IMR-90 (cell line): Measurements from ENCODE around the gene PSPC1. TPM values are rescaled to one million over a fixed set of nuclear protein-coding genes. Genes with fewer than 3 reads are reported as not detected.
"Not testable (repeated sequence)": the region's sequence is repeated elsewhere in the genome, so short reads cannot be mapped to it uniquely, and the experiment has no call there.

ENCODE experiments used
- ATAC-seq: fragments of 200-7000 bp; cut with Tn5 transposase; 2 replicates; pipeline ENCODE4 v1.9.1; 2020; ENCODE audit warnings: low read depth, mild to moderate bottlenecking, moderate library complexity
- BruUV-seq: library from RNA; stranded (reverse); fragments of 400-500 nt; replicated peaks from 2 replicates; lab custom pipeline; 2021; lab: Mats Ljungman, UMichigan
- CTCF ChIA-PET: fragments of 300-600 bp; formaldehyde crosslinking; extraction: SDS; loops from one replicate; lab custom pipeline; 2021; ENCODE audit warnings: antibody characterized with exemption; lab: Yijun Ruan, JAX
- POLR2A ChIA-PET: fragments of 300-600 bp; sonication (Branson Sonifier 250); formaldehyde crosslinking; loops from one replicate; lab custom pipeline; 2022; ENCODE audit warnings: antibody characterized with exemption; ENCODE audit not compliant: unreplicated experiment; lab: Charles Lee
- DNase-seq: peaks from one replicate; pipeline ENCODE4 v3.0.0; 2013
- H2AFZ ChIP-seq: replicated peaks from 2 replicates; pipeline ENCODE3; 2013; ENCODE audit warnings: low read length, mild to moderate bottlenecking; ENCODE audit not compliant: poor library complexity
- H2AK5ac ChIP-seq: 2 replicates; pipeline ENCODE4 v1.6.1; 2013; ENCODE audit warnings: low read depth, low read length, inconsistent platforms
- H2AK9ac ChIP-seq: replicated peaks from 2 replicates; pipeline ENCODE3; 2013; ENCODE audit warnings: mild to moderate bottlenecking, low read depth, low read length, moderate library complexity; ENCODE audit not compliant: poor library complexity
- H2BK120ac ChIP-seq: 2 replicates; pipeline ENCODE4 v1.6.1; 2013; ENCODE audit warnings: low read depth, low read length, inconsistent platforms
- H2BK15ac ChIP-seq: 3 replicates; pipeline ENCODE4 v1.6.1; 2013; ENCODE audit warnings: low read depth, low read length, inconsistent platforms
- H2BK20ac ChIP-seq: 2 replicates; pipeline ENCODE4 v1.6.1; 2013; ENCODE audit warnings: low read depth, mild to moderate bottlenecking, inconsistent platforms, low read length, moderate library complexity
- H2BK5ac ChIP-seq: 2 replicates; pipeline ENCODE4 v1.6.1; 2013; ENCODE audit warnings: mild to moderate bottlenecking, low read depth, low read length, inconsistent platforms; ENCODE audit not compliant: poor library complexity, severe bottlenecking
- H3K14ac ChIP-seq: replicated peaks from 2 replicates; pipeline ENCODE4 v1.6.1; 2013; ENCODE audit warnings: low read depth, low read length, inconsistent platforms
- H3K18ac ChIP-seq: 2 replicates; pipeline ENCODE4 v1.6.1; 2013; ENCODE audit warnings: low read depth, low read length, control low read depth
- H3K23ac ChIP-seq: 2 replicates; pipeline ENCODE4 v1.6.1; 2013; ENCODE audit warnings: low read depth, low read length, inconsistent platforms
- H3K27ac ChIP-seq: 2 replicates; pipeline ENCODE4 v1.5.1; 2013; ENCODE audit warnings: mild to moderate bottlenecking, control low read depth, low read length; ENCODE audit not compliant: insufficient read depth
- H3K27me3 ChIP-seq: 2 replicates; pipeline ENCODE4 v1.6.1; 2013; ENCODE audit warnings: low read length; ENCODE audit not compliant: control insufficient read depth, insufficient read depth
- H3K36me3 ChIP-seq: 2 replicates; pipeline ENCODE4 v1.6.1; 2013; ENCODE audit warnings: low read length, mixed read lengths; ENCODE audit not compliant: control insufficient read depth, insufficient read depth
- H3K4ac ChIP-seq: 2 replicates; pipeline ENCODE4 v1.6.1; 2013; ENCODE audit warnings: low read depth, low read length, inconsistent platforms
- H3K4me1 ChIP-seq: 2 replicates; pipeline ENCODE4 v1.6.1; 2013; ENCODE audit warnings: low read length, mixed read lengths; ENCODE audit not compliant: control insufficient read depth, insufficient read depth
- H3K4me2 ChIP-seq: 2 replicates; pipeline ENCODE4 v1.6.1; 2013; ENCODE audit warnings: low read depth, mild to moderate bottlenecking, control low read depth, low read length, moderate library complexity
- H3K4me3 ChIP-seq: 2 replicates; pipeline ENCODE4 v1.5.1; 2013; ENCODE audit warnings: low read depth, mild to moderate bottlenecking, control low read depth, low read length, moderate library complexity; ENCODE audit not compliant: insufficient read depth
- H3K56ac ChIP-seq: 2 replicates; pipeline ENCODE4 v1.6.1; 2013; ENCODE audit warnings: low read length, inconsistent platforms; ENCODE audit not compliant: insufficient read depth; ENCODE audit errors: extremely low read depth
- H3K79me1 ChIP-seq, 2 experiments: 2 replicates each; pipeline ENCODE4 v1.6.1; 2013; ENCODE audit warnings: low read length in 2 of 2, inconsistent platforms in 1 of 2, low read depth in 1 of 2
- H3K9ac ChIP-seq: 2 replicates; pipeline ENCODE4 v1.6.1; 2013; ENCODE audit warnings: low read depth, low read length, control low read depth
- H3K9me1 ChIP-seq: 2 replicates; pipeline ENCODE4 v1.6.1; 2013; ENCODE audit warnings: low read length, inconsistent platforms; ENCODE audit not compliant: insufficient read depth
- H3K9me3 ChIP-seq: 2 replicates; pipeline ENCODE4 v1.6.1; 2013; ENCODE audit warnings: low read length; ENCODE audit not compliant: control insufficient read depth, insufficient read depth
- H4K20me1 ChIP-seq: 2 replicates; pipeline ENCODE4 v1.6.1; 2013; ENCODE audit warnings: low read length, inconsistent platforms; ENCODE audit not compliant: insufficient read depth
- H4K5ac ChIP-seq: 2 replicates; pipeline ENCODE4 v1.6.1; 2013; ENCODE audit warnings: mild to moderate bottlenecking, low read depth, low read length, control low read depth
- H4K8ac ChIP-seq, 2 experiments: 2 replicates each; pipeline ENCODE4 v1.6.1; 2013; ENCODE audit warnings: low read depth in 2 of 2, low read length in 2 of 2, control low read depth in 1 of 2, inconsistent platforms in 1 of 2
- H4K91ac ChIP-seq: 2 replicates; pipeline ENCODE4 v1.6.1; 2013; ENCODE audit warnings: low read depth, low read length, inconsistent platforms; ENCODE audit not compliant: insufficient read depth
- FOS ChIP-seq: fragments of 150-350 bp; IDR thresholded peaks from 2 replicates; pipeline ENCODE4 v1.6.1; 2016; ENCODE audit warnings: low read depth, low read length
- WGBS, 2 experiments: methylation state at CpG; one replicate each; pipeline versions ENCODE4 v1.1.5 to v1.1.7; 2013; ENCODE audit warnings: missing lambda C conversion rate in 2 of 2; ENCODE audit not compliant: insufficient read length in 1 of 2; ENCODE audit errors: extremely low coverage in 2 of 2; 5-methylcytosine and 5-hydroxymethylcytosine counted together
- dilution Hi-C: fragments of 300-500 bp; cut with HindIII; formaldehyde crosslinking; loops from one replicate; pipeline ENCODE4 v1.14.3; 2018; ENCODE audit warnings: low sequenced_read_pairs; ENCODE audit not compliant: unreplicated experiment
- in situ Hi-C: fragments of 300-500 bp; cut with MboI; formaldehyde crosslinking; loops from 3 replicates; pipeline ENCODE4 v1.14.3; 2019; ENCODE audit warnings: low sequenced_read_pairs, inconsistent platforms, mixed read lengths
- intact Hi-C: fragments of 100-400 bp; cut with micrococcal nuclease; formaldehyde crosslinking; loops from 2 replicates; pipeline ENCODE4 v1.10.0; 2022
- polyA plus RNA-seq, 3 experiments: library from polyadenylated mRNA; depleted of rRNA; stranded (reverse); fragments of >200 nt; gene quantifications; 2 replicates each; pipeline ENCODE4 v1.2.3, GENCODE V29; 2012; ENCODE audit warnings: low replicate concordance in 1 of 3
- total RNA-seq: library from RNA; depleted of rRNA; stranded (reverse); fragments of >200 nt; gene quantifications from 2 replicates; pipeline ENCODE4 v1.2.3, GENCODE V29; 2012

The PSPC1 gene
- total and polyA plus RNA-seq, 2 of the 4 experiments (the other 2 are of a cell fraction) = 38.3 to 39.8 TPM

DNA sequence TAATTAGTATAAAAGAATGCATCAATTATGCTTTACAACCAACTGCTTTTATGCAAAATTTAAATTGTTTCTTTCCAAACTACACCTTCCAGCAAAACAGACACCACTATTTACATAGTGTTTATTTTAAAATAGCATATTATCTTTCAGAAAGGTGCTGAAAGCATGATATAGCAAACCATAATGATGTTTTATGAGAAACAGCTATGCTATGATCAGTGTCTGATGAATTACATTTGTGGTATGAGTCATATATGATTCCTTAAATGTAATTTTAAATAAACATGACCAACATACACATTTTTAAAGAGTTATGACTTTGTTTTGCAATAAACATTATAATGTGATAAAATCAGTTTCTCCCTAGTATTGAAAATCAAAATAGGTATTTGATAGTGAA, 81.1 kb downstream of the PSPC1 start:
- H2BK20ac ChIP-seq, H3K36me3 ChIP-seq, H4K20me1 ChIP-seq, H3K4me3 ChIP-seq, H3K4me2 ChIP-seq, H3K9ac ChIP-seq, H2AK9ac ChIP-seq, H3K56ac ChIP-seq, H3K18ac ChIP-seq, H3K23ac ChIP-seq, H3K4me1 ChIP-seq, H4K8ac ChIP-seq, H2BK5ac ChIP-seq, H3K4ac ChIP-seq, H2AFZ ChIP-seq, dilution Hi-C loops, CTCF ChIA-PET, BruUV-seq, H2AK5ac ChIP-seq, H4K91ac ChIP-seq, POLR2A ChIA-PET, H3K14ac ChIP-seq, H3K79me1 ChIP-seq, DNase-seq, H3K9me3 ChIP-seq, H4K5ac ChIP-seq, H2BK120ac ChIP-seq, H2BK15ac ChIP-seq, H3K27ac ChIP-seq, H3K27me3 ChIP-seq, H3K9me1 ChIP-seq: not testable (repeated sequence)
- in situ Hi-C loops (loop anchor here (10.0 kb wide), 1 partner anchor 497 kb away; no protein-coding TSS in a partner anchor), intact Hi-C loops (loop anchor here (10.0 kb wide), 1 partner anchor 253 kb away; the partner anchor contains the start of gene ZMYM2)
- ATAC-seq = peak; percentile 58
- TF ChIP-seq FOS = peak; percentile 19; the same call in 1 of the 2 replicates

- BruUV-seq, H4K5ac ChIP-seq, H3K27me3 ChIP-seq, H2BK20ac ChIP-seq, H2BK5ac ChIP-seq, H4K20me1 ChIP-seq, H4K91ac ChIP-seq, H2AFZ ChIP-seq, H3K4me1 ChIP-seq, dilution Hi-C loops, H3K9me3 ChIP-seq, H3K9ac ChIP-seq, H2BK120ac ChIP-seq, H2AK9ac ChIP-seq, H3K14ac ChIP-seq, H3K4ac ChIP-seq, H3K18ac ChIP-seq, H3K4me3 ChIP-seq, H4K8ac ChIP-seq, H3K4me2 ChIP-seq, CTCF ChIA-PET, H2AK5ac ChIP-seq, DNase-seq, H3K27ac ChIP-seq, H3K36me3 ChIP-seq, H3K56ac ChIP-seq, POLR2A ChIA-PET, H3K23ac ChIP-seq, H2BK15ac ChIP-seq, ATAC-seq, H3K9me1 ChIP-seq: not testable (repeated sequence)
- WGBS, 2 experiments = no CpG with 5 or more reads among the region's 5 CpGs
- in situ Hi-C loops (loop anchor here (10.0 kb wide), 1 partner anchor 496 kb away; no protein-coding TSS in a partner anchor), intact Hi-C loops (loop anchor here (10.0 kb wide), 1 partner anchor 254 kb away; the partner anchor contains the start of gene ZMYM2)
- peaks cover 3 to 12% of the 10 kb centered on the region in 2 experiments; a peak in 3 of 4 replicates for H3K79me1 ChIP-seq
Observed at GRCh38 chr13:19700963-19701362, 81.8 kb downstream of the PSPC1 start.
